Astrocyte (in vitro differentiated cells and primary cell): ENCODE data around the gene SH2B2. TPM values are rescaled to one million over a fixed set of nuclear protein-coding genes. Genes with fewer than 3 reads are reported as not detected.
"Not testable (repeated sequence)": the region's sequence is repeated elsewhere in the genome, so short reads cannot be mapped to it uniquely, and the experiment has no call there.

Experiments
- DNase-seq: peaks from one replicate; pipeline ENCODE4 v3.0.0-alpha.2; 2010; ENCODE audit warnings: low read depth
- FAIRE-seq: peaks from 2 replicates; lab custom pipeline; 2011; peaks lifted over from hg19 to GRCh38; lab: Jason Lieb, UNC
- H2AFZ ChIP-seq: 2 replicates; pipeline ENCODE4 v1.6.0; 2012; ENCODE audit warnings: low read depth, low read length, inconsistent platforms
- H3K27ac ChIP-seq: 2 replicates; pipeline ENCODE4 v1.5.1; 2011; ENCODE audit warnings: low read depth, low read length, inconsistent platforms
- H3K27me3 ChIP-seq: 2 replicates; pipeline ENCODE4 v1.6.0; 2011; ENCODE audit warnings: low read length, inconsistent platforms; ENCODE audit not compliant: insufficient read depth
- H3K36me3 ChIP-seq: 2 replicates; pipeline ENCODE4 v1.5.1; 2011; ENCODE audit warnings: low read length, inconsistent platforms; ENCODE audit not compliant: insufficient read depth
- H3K4me1 ChIP-seq: 2 replicates; pipeline ENCODE4 v1.5.1; 2011; ENCODE audit warnings: low read length, inconsistent platforms; ENCODE audit not compliant: insufficient read depth
- H3K4me2 ChIP-seq: 2 replicates; pipeline ENCODE4 v1.6.0; 2012; ENCODE audit warnings: low read length, inconsistent platforms
- H3K4me3 ChIP-seq: 2 replicates; pipeline ENCODE4 v1.5.1; 2011; ENCODE audit warnings: low read depth, mild to moderate bottlenecking, low read length, inconsistent platforms; ENCODE audit not compliant: insufficient read depth
- H3K79me2 ChIP-seq: 2 replicates; pipeline ENCODE4 v1.6.0; 2012; ENCODE audit warnings: mild to moderate bottlenecking, low read length, inconsistent platforms; ENCODE audit not compliant: insufficient read depth
- H3K9ac ChIP-seq: 2 replicates; pipeline ENCODE4 v1.6.0; 2012; ENCODE audit warnings: mild to moderate bottlenecking, low read length, inconsistent platforms
- H3K9me3 ChIP-seq: 2 replicates; pipeline ENCODE4 v1.5.1; 2012; ENCODE audit warnings: low read depth, mild to moderate bottlenecking, low read length, inconsistent platforms; ENCODE audit not compliant: insufficient read depth
- H4K20me1 ChIP-seq: 2 replicates; pipeline ENCODE4 v1.6.0; 2012; ENCODE audit warnings: low read length, inconsistent platforms; ENCODE audit not compliant: insufficient read depth
- H3K27ac Mint-ChIP-seq: one replicate; pipeline ENCODE4 v1.8.0; 2021; ENCODE audit warnings: mild to moderate bottlenecking, mixed read lengths; ENCODE audit not compliant: unreplicated experiment
- H3K27me3 Mint-ChIP-seq: one replicate; pipeline ENCODE4 v1.8.0; 2021; ENCODE audit warnings: low read depth, mixed read lengths; ENCODE audit not compliant: unreplicated experiment
- H3K36me3 Mint-ChIP-seq: one replicate; pipeline ENCODE4 v1.8.0; 2021; ENCODE audit warnings: low read depth, mixed read lengths; ENCODE audit not compliant: unreplicated experiment
- H3K4me1 Mint-ChIP-seq: one replicate; pipeline ENCODE4 v1.8.0; 2021; ENCODE audit warnings: low read depth, mixed read lengths; ENCODE audit not compliant: unreplicated experiment
- H3K4me3 Mint-ChIP-seq: one replicate; pipeline ENCODE4 v1.8.0; 2021; ENCODE audit warnings: mild to moderate bottlenecking, moderate library complexity, mixed read lengths; ENCODE audit not compliant: unreplicated experiment
- H3K9me3 Mint-ChIP-seq: one replicate; pipeline ENCODE4 v1.8.0; 2021; ENCODE audit warnings: mild to moderate bottlenecking, mixed read lengths; ENCODE audit not compliant: unreplicated experiment
- CTCF ChIP-seq: IDR thresholded peaks from 2 replicates; pipeline ENCODE4 v1.5.1; 2011; ENCODE audit warnings: low read depth, mild to moderate bottlenecking, inconsistent platforms, low read length, moderate library complexity; ENCODE audit not compliant: insufficient read depth
- EZH2 ChIP-seq: IDR thresholded peaks from 2 replicates; pipeline ENCODE4 v1.6.1; 2012; ENCODE audit warnings: mild to moderate bottlenecking, low read length, inconsistent platforms; ENCODE audit not compliant: insufficient read depth
- total RNA-seq: library from RNA; stranded (reverse); gene quantifications from 2 replicates; pipeline ENCODE4 v1.2.1, GENCODE V29; 2021

Gene SH2B2
- total RNA-seq, 1 donor from 2014 or later, result 5.6 TPM

GRCh38 chr7:102301367-102301766, 14.7 kb downstream of the SH2B2 start:
- H3K27ac ChIP-seq, FAIRE-seq, H2AFZ ChIP-seq, H3K79me2 ChIP-seq, H3K4me2 ChIP-seq, H3K4me3 ChIP-seq, DNase-seq, H3K27me3 ChIP-seq, H3K9me3 ChIP-seq, H3K4me1 Mint-ChIP-seq, H3K4me1 ChIP-seq, H3K4me3 Mint-ChIP-seq, H3K9ac ChIP-seq, H3K27ac Mint-ChIP-seq, H3K9me3 Mint-ChIP-seq, H4K20me1 ChIP-seq, H3K36me3 Mint-ChIP-seq, H3K36me3 ChIP-seq: not testable (repeated sequence)
- H3K27me3 Mint-ChIP-seq, result peaks cover 15% of the 10 kb centered on the region
- peak; percentile 15 for TF ChIP-seq EZH2

- H3K4me2 ChIP-seq, result no peak overlapping the region
- H3K36me3 ChIP-seq, result no peaks in the 10 kb centered on the region
- DNase-seq (no peak), FAIRE-seq (no peak)
- H4K20me1 ChIP-seq, result no peaks in the 10 kb centered on the region
- no peak overlapping the region for H3K27ac Mint-ChIP-seq
- no peaks in the 10 kb centered on the region for H3K4me1 Mint-ChIP-seq
- no peak for TF ChIP-seq CTCF
- TF ChIP-seq EZH2, result no peak
- H3K79me2 ChIP-seq, result no peaks in the 10 kb centered on the region
- peaks cover 13% of the 10 kb centered on the region for H3K27me3 Mint-ChIP-seq
- no peak overlapping the region for H3K4me3 Mint-ChIP-seq
- H3K27ac ChIP-seq, result no peak overlapping the region
- no peak overlapping the region for H3K9ac ChIP-seq
- no peaks in the 10 kb centered on the region for H3K9me3 Mint-ChIP-seq
- H3K9me3 ChIP-seq, result no peaks in the 10 kb centered on the region
- H3K4me1 ChIP-seq, result peaks cover 6% of the 10 kb centered on the region
- no peak overlapping the region for H2AFZ ChIP-seq
- H3K4me3 ChIP-seq, result no peak overlapping the region
- H3K36me3 Mint-ChIP-seq, result peaks cover 3% of the 10 kb centered on the region
- H3K27me3 ChIP-seq, result peaks cover 6% of the 10 kb centered on the region
Observed at GRCh38 chr7:102302025-102302424, 15.4 kb downstream of the SH2B2 start.

- no peak overlapping the region for H2AFZ ChIP-seq
- H3K36me3 ChIP-seq, result no peaks in the 10 kb centered on the region
- no peak overlapping the region for H3K4me3 ChIP-seq
- H4K20me1 ChIP-seq, result no peaks in the 10 kb centered on the region
- H3K4me3 Mint-ChIP-seq, result no peak overlapping the region
- H3K4me1 ChIP-seq, result peaks cover 13% of the 10 kb centered on the region
- TF ChIP-seq CTCF (no peak), EZH2 (no peak)
- peaks cover 6% of the 10 kb centered on the region for H3K27me3 ChIP-seq
- peaks cover 7% of the 10 kb centered on the region for H3K27me3 Mint-ChIP-seq
- H3K4me2 ChIP-seq, result no peak overlapping the region
- H3K27ac Mint-ChIP-seq, result no peak overlapping the region
- no peak for FAIRE-seq
- no peak overlapping the region for H3K9ac ChIP-seq
- DNase-seq, result no peak
- H3K9me3 ChIP-seq, result no peaks in the 10 kb centered on the region
- no peaks in the 10 kb centered on the region for H3K36me3 Mint-ChIP-seq
- no peak overlapping the region for H3K27ac ChIP-seq
- H3K4me1 Mint-ChIP-seq, result peaks cover 2% of the 10 kb centered on the region
- no peaks in the 10 kb centered on the region for H3K79me2 ChIP-seq
- no peaks in the 10 kb centered on the region for H3K9me3 Mint-ChIP-seq
Observed at GRCh38 chr7:102303669-102304422, 17.2 kb downstream of the SH2B2 start.
